Measurements from ENCODE around the gene RBM47.

DNA sequence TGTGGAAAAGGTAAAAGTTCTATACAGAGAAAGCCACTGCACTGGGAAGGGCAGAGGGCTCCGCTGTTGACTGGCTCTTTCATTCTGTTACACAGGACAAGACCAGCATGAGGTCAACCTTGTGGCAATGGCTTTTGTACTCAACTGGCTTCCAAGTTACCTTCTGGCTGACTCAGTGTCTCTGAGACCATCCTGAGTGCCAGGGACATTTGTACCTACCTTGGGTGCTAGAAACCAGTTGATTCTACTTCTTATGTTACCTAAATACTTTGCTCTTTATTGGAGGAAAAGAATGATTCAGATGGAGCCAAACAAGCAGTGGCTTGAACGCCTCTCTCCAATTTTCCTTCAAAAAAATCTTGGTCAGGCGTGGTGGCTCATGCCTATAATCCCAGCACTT is 123.2 kb downstream of the RBM47 start:
- TF ChIP-seq POLR2A (IDR thresholded peaks at IDR 0.05; ENCODE audit: low read depth) = no peak
- no peak for TF ChIP-seq EP300 (IDR thresholded peaks at IDR 0.05)

All from esophagus muscularis mucosa (tissue), 2 donors.